Mesothelial cell of epicardium (in vitro differentiated cells): ENCODE measurements around the gene TROAP. TPM values are rescaled to one million over a fixed set of nuclear protein-coding genes. Genes with fewer than 3 reads are reported as not detected.

Source experiments
- DNase-seq, 2 experiments: peaks; one replicate each; pipeline ENCODE4 v3.0.0; 2021; ENCODE audit warnings: low spot score in 2 of 2; ENCODE audit not compliant: unreplicated experiment in 2 of 2
- H3K27ac Mint-ChIP-seq: 2 replicates; pipeline ENCODE4 v1.8.0; 2021; ENCODE audit warnings: mixed read lengths
- H3K27me3 Mint-ChIP-seq: 2 replicates; pipeline ENCODE4 v1.8.0; 2021; ENCODE audit warnings: low read depth, mixed read lengths
- H3K36me3 Mint-ChIP-seq: 2 replicates; pipeline ENCODE4 v1.8.0; 2021; ENCODE audit warnings: mixed read lengths
- H3K4me1 Mint-ChIP-seq: 2 replicates; pipeline ENCODE4 v1.8.0; 2021; ENCODE audit warnings: mixed read lengths
- H3K4me3 Mint-ChIP-seq: 2 replicates; pipeline ENCODE4 v1.8.0; 2021; ENCODE audit warnings: mild to moderate bottlenecking, moderate library complexity, mixed read lengths
- H3K9me3 Mint-ChIP-seq: 2 replicates; pipeline ENCODE4 v1.8.0; 2021; ENCODE audit warnings: mixed read lengths
- CTCF ChIP-seq: fragments of 200-600 bp; sonication (generic); IDR thresholded peaks from one replicate; pipeline ENCODE4 v1.5.0; 2021; ENCODE audit warnings: antibody characterized with exemption; ENCODE audit not compliant: unreplicated experiment
- total RNA-seq: library from RNA; stranded (reverse); gene quantifications from 3 replicates; pipeline ENCODE4 v1.2.1, GENCODE V29; 2021

Gene TROAP
- total RNA-seq, 1 donor from 2014 or later = 30.8 TPM

DNA sequence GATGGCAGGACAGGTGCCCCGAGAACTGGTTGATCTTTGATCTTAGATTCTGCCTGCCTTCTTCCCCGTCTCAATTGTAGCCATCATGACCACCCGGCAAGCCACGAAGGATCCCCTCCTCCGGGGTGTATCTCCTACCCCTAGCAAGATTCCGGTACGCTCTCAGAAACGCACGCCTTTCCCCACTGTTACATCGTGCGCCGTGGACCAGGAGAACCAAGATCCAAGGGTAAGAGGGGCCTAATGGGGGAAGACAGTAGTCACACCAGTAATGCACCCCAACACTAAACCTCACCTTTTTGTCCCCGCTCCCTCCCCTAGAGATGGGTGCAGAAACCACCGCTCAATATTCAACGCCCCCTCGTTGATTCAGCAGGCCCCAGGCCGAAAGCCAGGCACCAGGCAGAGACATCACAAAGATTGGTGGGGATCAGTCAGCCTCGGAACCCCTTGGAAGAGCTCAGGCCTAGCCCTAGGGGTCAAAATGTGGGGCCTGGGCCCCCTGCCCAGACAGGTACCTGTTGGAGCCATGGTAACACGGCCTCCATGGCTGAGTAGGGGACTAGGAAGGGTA, 556 bp downstream of the TROAP start:
- peak overlapping the region; percentile 92 for H3K27ac Mint-ChIP-seq
- DNase-seq = no peak
- no peaks in the 10 kb centered on the region for H3K9me3 Mint-ChIP-seq
- peaks cover 6% of the 10 kb centered on the region for H3K36me3 Mint-ChIP-seq
- peak overlapping the region; percentile 95 for H3K4me3 Mint-ChIP-seq
- H3K27me3 Mint-ChIP-seq = peaks cover 8% of the 10 kb centered on the region
- H3K4me1 Mint-ChIP-seq = peaks cover 19% of the 10 kb centered on the region
- no peak for TF ChIP-seq CTCF

DNA sequence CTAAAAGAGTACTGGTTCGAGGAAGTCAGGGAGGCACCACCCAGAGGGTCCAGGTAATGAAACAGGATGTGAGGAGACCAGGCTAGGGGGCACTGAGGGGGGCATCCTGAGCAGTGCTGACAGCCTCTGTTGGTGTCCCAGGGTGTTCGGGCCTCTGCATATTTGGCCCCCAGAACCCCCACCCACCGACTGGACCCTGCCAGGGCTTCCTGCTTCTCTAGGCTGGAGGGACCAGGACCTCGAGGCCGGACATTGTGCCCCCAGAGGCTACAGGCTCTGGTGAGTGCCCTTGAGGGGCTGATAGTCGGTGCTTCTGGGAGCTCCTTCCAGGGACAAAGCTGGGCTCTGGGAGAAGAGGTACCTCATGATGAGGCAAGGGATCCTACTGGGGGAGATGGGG, 2.6 kb downstream of the TROAP start:
- no peak overlapping the region for H3K27ac Mint-ChIP-seq
- H3K36me3 Mint-ChIP-seq = peaks cover 6% of the 10 kb centered on the region
- H3K9me3 Mint-ChIP-seq = no peaks in the 10 kb centered on the region
- TF ChIP-seq CTCF = no peak
- H3K27me3 Mint-ChIP-seq = no peaks in the 10 kb centered on the region
- H3K4me1 Mint-ChIP-seq = peaks cover 19% of the 10 kb centered on the region
- no peak for DNase-seq
- no peak overlapping the region for H3K4me3 Mint-ChIP-seq

GRCh38 chr12:49327368-49327767, 4.3 kb downstream of the TROAP start:
- Mint-ChIP-seq H3K36me3 (peaks cover 7% of the 10 kb centered on the region), H3K27me3 (no peaks in the 10 kb centered on the region), H3K4me3 (no peak overlapping the region), H3K27ac (no peak overlapping the region), H3K4me1 (peaks cover 22% of the 10 kb centered on the region), H3K9me3 (no peaks in the 10 kb centered on the region)
- DNase-seq = no peak
- no peak for TF ChIP-seq CTCF

DNA sequence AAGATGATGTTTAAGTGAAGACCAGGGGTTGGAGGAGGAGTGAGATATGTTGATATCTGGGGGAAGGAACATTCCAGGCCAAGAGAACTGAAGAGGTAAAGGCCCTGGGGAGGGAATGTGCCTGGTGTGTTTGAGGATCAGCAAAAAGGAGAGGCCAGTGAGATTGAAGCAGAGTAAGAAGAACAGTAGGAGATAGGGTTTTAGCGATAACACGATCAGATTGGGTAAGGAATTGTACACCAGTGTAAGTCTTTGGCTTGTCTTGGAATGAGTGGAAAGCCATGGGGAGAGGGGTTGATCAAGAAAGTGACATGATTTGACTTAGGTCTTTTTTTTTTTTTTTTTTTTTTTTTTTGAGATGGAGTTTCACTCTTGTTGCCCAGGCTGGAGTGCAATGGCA, 4.8 kb downstream of the TROAP start:
- peaks cover 7% of the 10 kb centered on the region for H3K36me3 Mint-ChIP-seq
- H3K4me3 Mint-ChIP-seq = no peak overlapping the region
- DNase-seq = no peak
- no peaks in the 10 kb centered on the region for H3K9me3 Mint-ChIP-seq
- no peaks in the 10 kb centered on the region for H3K27me3 Mint-ChIP-seq
- no peak for TF ChIP-seq CTCF
- peaks cover 21% of the 10 kb centered on the region for H3K4me1 Mint-ChIP-seq
- H3K27ac Mint-ChIP-seq = no peak overlapping the region

DNA sequence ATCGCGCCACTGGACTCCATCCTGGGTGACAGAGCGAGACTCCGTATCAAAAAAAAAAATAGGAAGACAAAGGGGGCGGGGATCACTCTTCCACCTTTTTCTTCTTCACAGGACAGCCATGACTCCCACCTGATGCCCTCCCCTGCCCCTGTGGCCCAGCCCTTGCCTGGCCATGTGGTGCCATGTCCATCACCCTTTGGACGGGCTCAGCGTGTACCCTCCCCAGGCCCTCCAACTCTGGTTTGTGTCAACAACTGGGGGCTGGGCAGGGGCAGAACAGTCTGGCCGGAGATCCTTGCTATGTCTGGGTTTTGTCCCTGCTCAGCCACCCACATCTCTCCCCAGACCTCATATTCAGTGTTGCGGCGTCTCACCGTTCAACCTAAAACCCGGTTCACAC, 5.8 kb downstream of the TROAP start:
- no peak for TF ChIP-seq CTCF
- peaks cover 7% of the 10 kb centered on the region for H3K36me3 Mint-ChIP-seq
- no peak for DNase-seq

More for the DNA sequence above, 5.8 kb downstream of the TROAP start:
- Mint-ChIP-seq H3K4me1 (peaks cover 13% of the 10 kb centered on the region), H3K9me3 (no peaks in the 10 kb centered on the region), H3K27ac (no peak overlapping the region), H3K27me3 (no peaks in the 10 kb centered on the region), H3K4me3 (no peak overlapping the region)
